GM19372 (cell line): ENCODE data around the gene C16orf96.

Experiments used
- ATAC-seq: cut with Tn5 transposase; IDR thresholded peaks from one replicate; pipeline ENCODE4 v1.9.1; 2021; ENCODE audit warnings: mild to moderate bottlenecking, low read depth, moderate library complexity; ENCODE audit not compliant: unreplicated experiment

The C16orf96 gene

GRCh38 chr16:4597174-4597573, 41.0 kb downstream of the C16orf96 start:
- ATAC-seq: no peak

GRCh38 chr16:4599037-4599436, 42.9 kb downstream of the C16orf96 start:
- ATAC-seq: no peak

GRCh38 chr16:4599545-4599944, 43.4 kb downstream of the C16orf96 start:
- ATAC-seq: no peak

- no peak for ATAC-seq
These were observed 45.1 kb downstream of the C16orf96 start for GRCh38 chr16:4601036-4601863.

- ATAC-seq: no peak
These were observed 45.7 kb downstream of the C16orf96 start for GRCh38 chr16:4601864-4602186.

GRCh38 chr16:4602331-4602730, 46.2 kb downstream of the C16orf96 start:
- ATAC-seq: no peak

GRCh38 chr16:4603624-4604170, 47.6 kb downstream of the C16orf96 start:
- ATAC-seq: no peak

- no peak for ATAC-seq
These were observed 48.3 kb downstream of the C16orf96 start for GRCh38 chr16:4604401-4604800.

GRCh38 chr16:4606354-4606753, 50.2 kb downstream of the C16orf96 start:
- no peak for ATAC-seq

- no peak for ATAC-seq
These were observed 51.9 kb downstream of the C16orf96 start for GRCh38 chr16:4607841-4608703.

- ATAC-seq: no peak
These were observed 52.5 kb downstream of the C16orf96 start for GRCh38 chr16:4608704-4608980.

- no peak for ATAC-seq
These were observed 53.3 kb downstream of the C16orf96 start for GRCh38 chr16:4609200-4610010.

GRCh38 chr16:4610011-4611005, 54.2 kb downstream of the C16orf96 start:
- ATAC-seq: no peak

GRCh38 chr16:4611337-4612021, 55.3 kb downstream of the C16orf96 start:
- no peak for ATAC-seq

- ATAC-seq: no peak
These were observed 56.4 kb downstream of the C16orf96 start for GRCh38 chr16:4612474-4612931.

GRCh38 chr16:4612977-4613635, 57.0 kb downstream of the C16orf96 start:
- ATAC-seq: no peak

- no peak for ATAC-seq
These were observed 57.8 kb downstream of the C16orf96 start for GRCh38 chr16:4613636-4614570.
